GM18517 (cell line): ENCODE results near the gene TLDC2.
"Not testable (repeated sequence)": the region's sequence is repeated elsewhere in the genome, so short reads cannot be mapped to it uniquely, and the experiment has no call there.

Experiments
- ATAC-seq: cut with Tn5 transposase; IDR thresholded peaks from one replicate; pipeline ENCODE4 v1.9.1; 2021; ENCODE audit warnings: mild to moderate bottlenecking, moderate library complexity; ENCODE audit not compliant: unreplicated experiment

TLDC2 gene

GRCh38 chr20:36875702-36876472 is at the start of gene TLDC2:
TLDC2 (plus strand) TSS chr20:36876138; CDS start chr20:36876175, 37 bp downstream.
- ATAC-seq: no peak

GRCh38 chr20:36826554-36827244 is 49.2 kb upstream of the TLDC2 start:
- ATAC-seq: no peak

DNA sequence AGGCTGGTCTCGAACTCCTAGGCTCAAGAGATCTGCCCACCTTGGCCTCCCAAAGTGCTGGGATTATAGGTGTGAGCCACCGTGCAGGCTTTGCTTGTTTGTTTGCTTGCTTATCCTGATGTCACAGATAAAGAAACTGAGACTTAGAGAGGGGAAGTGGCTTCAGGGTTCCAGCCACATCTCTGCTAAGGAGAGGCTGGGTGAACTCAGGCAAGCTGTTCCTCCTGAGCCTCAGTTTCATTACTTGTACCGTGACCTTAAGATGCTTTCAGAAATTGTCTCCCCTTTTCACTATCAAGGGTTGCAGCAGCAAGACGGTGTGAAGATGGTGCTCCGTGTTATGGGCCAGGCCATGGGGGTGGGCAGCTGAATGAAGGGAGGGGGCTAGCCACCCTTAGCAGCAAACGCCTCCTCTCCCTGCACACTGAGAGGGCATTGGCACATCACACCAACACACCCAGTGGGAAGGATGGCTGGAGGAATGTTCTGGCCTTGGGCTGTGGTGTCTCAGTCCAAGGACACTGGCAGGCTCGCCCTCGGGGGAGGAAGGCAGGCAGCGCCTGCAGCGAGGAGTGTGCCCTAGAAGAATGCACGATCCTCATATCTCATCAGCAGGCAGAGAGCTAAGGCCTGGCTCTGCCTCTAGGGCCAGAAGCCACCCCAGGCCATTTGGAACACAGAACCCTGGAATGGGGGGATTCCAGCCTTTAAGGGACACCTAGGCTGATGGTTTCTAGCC is 48.2 kb upstream of the TLDC2 start:
- ATAC-seq: peak; percentile 87

DNA sequence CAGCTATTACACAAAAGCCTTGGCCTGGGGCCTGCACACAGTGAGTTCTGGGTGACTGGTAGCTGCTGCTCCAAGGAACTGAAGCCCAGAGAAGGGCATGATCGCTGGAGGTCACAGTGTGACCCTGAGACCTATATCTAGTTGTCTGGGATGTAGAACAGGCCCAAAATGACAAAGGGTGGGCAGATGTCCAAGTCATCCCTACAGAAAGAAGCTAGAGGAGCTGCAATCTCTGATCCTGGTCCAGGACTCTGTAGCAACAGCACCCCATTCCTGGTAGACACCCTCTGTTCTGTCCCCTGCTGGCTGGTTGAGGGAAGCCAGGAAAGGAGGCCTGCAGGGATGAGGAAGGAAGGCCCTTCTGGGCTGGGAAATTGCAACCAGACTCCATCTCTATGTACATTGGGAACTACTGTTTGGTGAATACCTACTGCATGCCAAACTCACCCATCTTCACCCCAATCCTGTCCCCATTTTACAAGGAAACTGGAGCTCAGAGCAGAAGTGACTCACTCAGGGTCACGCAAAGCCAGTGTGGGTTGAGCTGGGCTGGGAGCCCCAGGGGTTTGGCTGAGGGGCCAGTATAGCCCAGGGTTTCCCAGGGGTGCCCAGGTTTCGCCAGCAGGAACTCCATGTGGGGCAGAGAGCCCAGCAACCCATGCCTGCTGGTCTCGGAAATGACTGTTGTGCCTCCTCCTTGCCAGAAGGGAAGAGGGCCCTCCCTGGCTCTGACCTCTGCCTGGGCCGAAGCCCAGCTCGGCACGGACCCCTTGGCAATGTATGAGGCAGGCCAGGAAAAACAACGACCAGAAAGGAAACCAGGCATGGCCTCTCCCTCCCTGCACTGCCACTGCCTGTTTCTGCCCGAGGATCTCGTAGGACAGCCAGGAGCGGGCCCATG is 44.9 kb upstream of the TLDC2 start:
- ATAC-seq: no peak

DNA sequence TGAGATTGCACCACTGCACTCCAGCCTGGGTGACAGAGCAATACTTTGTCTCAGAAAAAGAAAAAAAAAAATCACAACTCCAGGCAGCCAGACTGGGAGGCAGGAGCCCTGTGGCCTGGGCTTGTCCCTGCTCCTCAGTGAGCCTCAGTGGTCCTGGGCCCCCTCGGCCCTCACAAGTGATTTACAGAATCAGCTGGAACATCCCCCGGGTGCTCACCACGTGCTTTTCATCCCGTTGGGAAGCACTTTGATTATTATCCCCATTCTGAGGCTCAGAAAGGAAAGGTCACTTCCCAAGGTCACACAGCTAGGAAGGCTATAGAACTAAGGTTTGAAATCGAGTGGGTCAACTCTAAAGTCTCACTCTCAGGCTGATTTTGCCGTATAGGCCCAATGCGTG is 43.1 kb upstream of the TLDC2 start:
- ATAC-seq: no peak

GRCh38 chr20:36833275-36834020 is 42.5 kb upstream of the TLDC2 start:
- no peak for ATAC-seq

DNA sequence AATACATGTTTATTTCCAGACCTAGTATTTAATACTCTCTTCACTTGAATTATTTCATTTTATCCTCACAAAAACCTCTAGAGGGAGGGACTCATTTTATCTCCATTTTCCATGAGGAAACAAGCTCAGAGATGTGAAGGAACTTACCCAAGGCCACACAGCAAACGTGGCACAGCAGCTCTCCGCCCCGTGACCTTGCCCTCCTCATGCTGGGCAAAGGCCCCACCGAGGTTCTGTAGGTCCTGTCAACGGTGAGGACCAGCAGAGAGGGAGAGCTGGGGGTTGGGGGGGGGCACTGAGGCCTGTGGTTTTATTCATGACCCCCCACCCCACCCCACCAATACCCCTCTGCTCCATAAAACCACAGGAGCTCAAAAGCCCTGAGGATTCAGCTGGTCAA is 40.9 kb upstream of the TLDC2 start:
- ATAC-seq: no peak

- peak; percentile 66 for ATAC-seq
These were observed 40.3 kb upstream of the TLDC2 start for GRCh38 chr20:36835453-36836198.

GRCh38 chr20:36836591-36837269 is 39.2 kb upstream of the TLDC2 start:
- ATAC-seq: no peak

- ATAC-seq: not testable (repeated sequence)
These were observed 37.6 kb upstream of the TLDC2 start for GRCh38 chr20:36838376-36838775.

GRCh38 chr20:36839150-36839549 is 36.8 kb upstream of the TLDC2 start:
- no peak for ATAC-seq

GRCh38 chr20:36841030-36841429 is 34.9 kb upstream of the TLDC2 start:
- ATAC-seq: not testable (repeated sequence)

- ATAC-seq: peak; percentile 4
These were observed 30.5 kb upstream of the TLDC2 start for GRCh38 chr20:36845288-36845971.

- no peak for ATAC-seq
These were observed 28.8 kb upstream of the TLDC2 start for GRCh38 chr20:36847009-36847709.

GRCh38 chr20:36847710-36848040 is 28.3 kb upstream of the TLDC2 start:
- no peak for ATAC-seq

GRCh38 chr20:36848078-36848660 is 27.8 kb upstream of the TLDC2 start:
- ATAC-seq: no peak

GRCh38 chr20:36848677-36849076 is 27.3 kb upstream of the TLDC2 start:
- no peak for ATAC-seq
